Ascending aorta (tissue), 2 donors: ENCODE measurements around the gene UAP1. TPM values are rescaled to one million over a fixed set of nuclear protein-coding genes. Genes with fewer than 3 reads are reported as not detected.
"Not testable (repeated sequence)": the region's sequence is repeated elsewhere in the genome, so short reads cannot be mapped to it uniquely, and the experiment has no call there.

ENCODE experiments used
- DNase-seq, 2 donors: peaks; one replicate each; pipeline ENCODE4 v3.0.0-alpha.2; 2019; ENCODE audit warnings: low spot score in 2 of 2
- H3K27ac ChIP-seq, 2 donors: fragments of 200-600 bp; sonication (generic); one replicate each; pipeline ENCODE4 v1.5.1; 2016 to 2017; ENCODE audit warnings: mild to moderate bottlenecking in 1 of 2
- H3K27me3 ChIP-seq: fragments of 200-600 bp; sonication (generic); one replicate; pipeline ENCODE4 v1.5.1; 2017
- H3K36me3 ChIP-seq, 2 donors: fragments of 200-600 bp; sonication (generic); one replicate each; pipeline ENCODE4 v1.5.1; 2016
- H3K4me1 ChIP-seq, 2 donors: fragments of 200-600 bp; sonication (generic); one replicate each; pipeline ENCODE4 v1.5.1; 2016 to 2017; ENCODE audit warnings: mild to moderate bottlenecking in 1 of 2
- H3K4me3 ChIP-seq, 2 donors: fragments of 200-600 bp; sonication (generic); one replicate each; pipeline ENCODE4 v1.5.1; 2016 to 2017; ENCODE audit warnings: mild to moderate bottlenecking in 1 of 2
- H3K9me3 ChIP-seq, 2 donors: fragments of 200-600 bp; sonication (generic); one replicate each; pipeline ENCODE4 v1.5.1; 2016
- CTCF ChIP-seq, 3 experiments: fragments of 200-600 bp in 2 of 3; fragments of 450-650 bp in 1 of 3; sonication (generic) in 2 of 3; IDR thresholded peaks; one replicate each; pipeline ENCODE4 v1.5.1; 2016 to 2019; ENCODE audit warnings: antibody characterized with exemption in 3 of 3, mild to moderate bottlenecking in 1 of 3, moderate library complexity in 1 of 3
- intact Hi-C: fragments of 100-400 bp; cut with DNase I; formaldehyde crosslinking; loops from one replicate; pipeline ENCODE4 v1.15.1; 2023
- total RNA-seq: library from RNA; depleted of rRNA; stranded (reverse); fragments of >200 nt; gene quantifications from one replicate; pipeline ENCODE4 v1.1.0, GENCODE V29; 2016

Gene UAP1
- total RNA-seq, 1 donor from 2014 or later, result 32.7 TPM

- peaks cover 39 to 79% of the 10 kb centered on the region in 2 donors for H3K36me3 ChIP-seq
- intact Hi-C loops, result no loop called here
- no peak for TF ChIP-seq CTCF (IDR thresholded peaks at IDR 0.05)
Observed at GRCh38 chr1:162599451-162599850, 37.9 kb downstream of the UAP1 start.

GRCh38 chr1:162603117-162603516 is 41.6 kb downstream of the UAP1 start:
- H3K27me3 ChIP-seq, H3K4me1 ChIP-seq, DNase-seq, H3K9me3 ChIP-seq, intact Hi-C loops, H3K4me3 ChIP-seq, H3K27ac ChIP-seq: not testable (repeated sequence)
- peaks cover 23 to 49% of the 10 kb centered on the region in 2 donors for H3K36me3 ChIP-seq

More at GRCh38 chr1:162599451-162599850, 37.9 kb downstream of the UAP1 start:
- Histone ChIP-seq H3K9me3 (no peaks in the 10 kb centered on the region), H3K27me3 (no peaks in the 10 kb centered on the region), H3K4me3 (no peak overlapping the region), H3K4me1 (no peaks in the 10 kb centered on the region), H3K27ac (no peak overlapping the region)
- DNase-seq, result no peak

GRCh38 chr1:162605225-162605927 is 43.9 kb downstream of the UAP1 start:
- intact Hi-C loops, result no loop called here
- DNase-seq, result no peak
- H3K27me3 ChIP-seq, result no peaks in the 10 kb centered on the region
- no peak overlapping the region for H3K4me3 ChIP-seq
- H3K9me3 ChIP-seq, result no peaks in the 10 kb centered on the region
- no peak overlapping the region for H3K27ac ChIP-seq
- H3K36me3 ChIP-seq, result peaks cover 12 to 27% of the 10 kb centered on the region in 2 donors
- no peaks in the 10 kb centered on the region for H3K4me1 ChIP-seq
- TF ChIP-seq CTCF (IDR thresholded peaks at IDR 0.05), result no peak

- peaks cover 3 to 12% of the 10 kb centered on the region in 2 donors for H3K4me1 ChIP-seq
- no peaks in the 10 kb centered on the region for H3K36me3 ChIP-seq
- H3K9me3 ChIP-seq, result no peaks in the 10 kb centered on the region
- no peak for DNase-seq
- no peaks in the 10 kb centered on the region for H3K27me3 ChIP-seq
- no peak overlapping the region for H3K4me3 ChIP-seq
- H3K27ac ChIP-seq, result no peak overlapping the region
- intact Hi-C loops, result no loop called here
- no peak for TF ChIP-seq CTCF (IDR thresholded peaks at IDR 0.05)
Observed at GRCh38 chr1:162609306-162609705, 47.8 kb downstream of the UAP1 start.

GRCh38 chr1:162612606-162613400 is 51.3 kb downstream of the UAP1 start:
- TF ChIP-seq CTCF (IDR thresholded peaks at IDR 0.05), result no peak
- Histone ChIP-seq H3K4me3 (no peak overlapping the region), H3K9me3 (peaks cover 0 to 13% of the 10 kb centered on the region in 2 donors), H3K27me3 (no peaks in the 10 kb centered on the region), H3K4me1 (peaks cover 3 to 12% of the 10 kb centered on the region in 2 donors), H3K27ac (peak overlapping the region; percentile 63 to 77), H3K36me3 (no peaks in the 10 kb centered on the region)
- intact Hi-C loops, result loop anchor here (1.0 to 2.0 kb wide), 3 partner anchors 19 to 187 kb away; partner anchors contain the start of gene DDR2
- DNase-seq, result no peak

GRCh38 chr1:162616848-162617247 is 55.3 kb downstream of the UAP1 start:
- no peak for TF ChIP-seq CTCF (IDR thresholded peaks at IDR 0.05)
- Histone ChIP-seq H3K4me1 (peaks cover 3 to 12% of the 10 kb centered on the region in 2 donors), H3K36me3 (no peaks in the 10 kb centered on the region), H3K27ac (no peak overlapping the region), H3K9me3 (peaks cover 0 to 15% of the 10 kb centered on the region in 2 donors), H3K4me3 (no peak overlapping the region), H3K27me3 (no peaks in the 10 kb centered on the region)
- intact Hi-C loops, result no loop called here
- no peak for DNase-seq
